ENCODE results near the gene IMMP2L. TPM values are rescaled to one million over a fixed set of nuclear protein-coding genes. Genes with fewer than 3 reads are reported as not detected.

The IMMP2L gene
- total RNA-seq, 2 donors from 2014 or later: 13.1 to 22.7 TPM

- no peak overlapping the region for H3K4me3 ChIP-seq
- no peak for DNase-seq (ENCODE audit: low spot score)
- ATAC-seq (ENCODE audit: insufficient number of reproducible peaks, low FRiP score, low read depth): no peak
- no peaks in the 10 kb centered on the region for H3K27me3 ChIP-seq (replicated peaks; ENCODE audit: insufficient read depth)
- TF ChIP-seq, protein P1, sequence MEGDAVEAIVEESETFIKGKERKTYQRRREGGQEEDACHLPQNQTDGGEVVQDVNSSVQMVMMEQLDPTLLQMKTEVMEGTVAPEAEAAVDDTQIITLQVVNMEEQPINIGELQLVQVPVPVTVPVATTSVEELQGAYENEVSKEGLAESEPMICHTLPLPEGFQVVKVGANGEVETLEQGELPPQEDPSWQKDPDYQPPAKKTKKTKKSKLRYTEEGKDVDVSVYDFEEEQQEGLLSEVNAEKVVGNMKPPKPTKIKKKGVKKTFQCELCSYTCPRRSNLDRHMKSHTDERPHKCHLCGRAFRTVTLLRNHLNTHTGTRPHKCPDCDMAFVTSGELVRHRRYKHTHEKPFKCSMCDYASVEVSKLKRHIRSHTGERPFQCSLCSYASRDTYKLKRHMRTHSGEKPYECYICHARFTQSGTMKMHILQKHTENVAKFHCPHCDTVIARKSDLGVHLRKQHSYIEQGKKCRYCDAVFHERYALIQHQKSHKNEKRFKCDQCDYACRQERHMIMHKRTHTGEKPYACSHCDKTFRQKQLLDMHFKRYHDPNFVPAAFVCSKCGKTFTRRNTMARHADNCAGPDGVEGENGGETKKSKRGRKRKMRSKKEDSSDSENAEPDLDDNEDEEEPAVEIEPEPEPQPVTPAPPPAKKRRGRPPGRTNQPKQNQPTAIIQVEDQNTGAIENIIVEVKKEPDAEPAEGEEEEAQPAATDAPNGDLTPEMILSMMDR (IDR thresholded peaks at IDR 0.05): no peak
- H3K27ac ChIP-seq: no peak overlapping the region
- H3K9me3 ChIP-seq: no peaks in the 10 kb centered on the region
- no peaks in the 10 kb centered on the region for H3K4me1 ChIP-seq (ENCODE audit: control insufficient read depth in 1 of 2, low read depth in 2 of 2)
- H3K36me3 ChIP-seq: no peaks in the 10 kb centered on the region
Measured at GRCh38 chr7:110842796-110843195, 719.5 kb downstream of the IMMP2L start.

DNA sequence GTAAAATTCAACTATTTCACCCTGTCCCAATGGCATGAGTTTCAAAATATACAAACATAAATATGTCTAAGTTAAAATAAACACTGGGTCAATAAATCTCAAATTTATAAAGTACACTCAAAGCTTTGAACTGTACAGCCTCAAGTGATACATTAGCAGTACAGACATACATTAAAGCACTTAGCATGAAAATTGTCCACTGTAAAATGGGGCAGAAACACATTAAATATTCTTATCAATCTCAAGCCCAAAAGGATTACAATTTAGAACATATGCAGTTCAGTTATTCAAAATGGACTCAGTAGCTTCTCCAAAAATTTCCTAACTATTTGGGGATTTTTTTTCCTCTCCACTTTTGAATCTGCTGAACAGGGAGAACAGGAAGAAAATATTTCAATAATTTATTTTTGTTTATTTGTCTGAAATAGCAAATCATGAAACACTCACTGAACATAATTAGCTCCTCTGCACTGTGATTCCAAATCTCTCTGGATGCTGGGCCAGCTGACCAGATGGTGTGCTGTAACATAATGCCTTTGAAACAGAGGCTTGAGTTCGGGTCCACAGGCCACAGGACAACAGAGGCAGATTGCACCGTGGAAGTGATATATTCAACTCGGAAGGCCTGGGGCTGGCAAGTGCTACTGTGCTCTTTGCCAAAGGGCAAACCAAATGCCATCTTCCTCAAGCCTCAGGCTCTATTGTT, 720.3 kb downstream of the IMMP2L start:
- DNase-seq (ENCODE audit: low spot score): no peak
- no peak for ATAC-seq (ENCODE audit: insufficient number of reproducible peaks, low FRiP score, low read depth)
- Histone ChIP-seq H3K27me3 (replicated peaks; ENCODE audit: insufficient read depth) (no peaks in the 10 kb centered on the region), H3K9me3 (no peaks in the 10 kb centered on the region), H3K36me3 (no peaks in the 10 kb centered on the region), H3K4me3 (no peak overlapping the region), H3K4me1 (ENCODE audit: control insufficient read depth in 1 of 2, low read depth in 2 of 2) (no peaks in the 10 kb centered on the region), H3K27ac (no peak overlapping the region)
- TF ChIP-seq, protein P1 (IDR thresholded peaks at IDR 0.05): no peak

DNA sequence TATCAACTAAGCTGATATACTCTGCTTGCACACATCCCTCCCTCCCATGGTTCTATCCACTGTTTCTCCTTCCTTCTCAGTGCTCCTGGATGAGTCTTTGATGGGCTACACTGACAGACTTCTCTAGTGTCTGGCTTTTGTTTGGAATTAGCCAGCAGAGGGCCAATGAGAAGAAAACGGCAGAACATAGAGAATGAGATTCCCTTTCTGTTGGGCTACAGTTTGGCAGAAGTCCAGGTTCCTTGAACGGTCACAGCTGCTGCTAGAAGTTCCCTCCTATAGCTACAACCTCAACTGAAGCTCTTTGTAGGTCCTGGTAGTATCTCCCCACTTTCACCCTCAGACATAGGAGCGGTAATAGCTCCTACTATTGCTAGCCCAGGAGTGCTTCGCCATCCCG, 722.4 kb downstream of the IMMP2L start:
- no peak overlapping the region for H3K27ac ChIP-seq
- no peak for ATAC-seq (ENCODE audit: insufficient number of reproducible peaks, low FRiP score, low read depth)
- DNase-seq (ENCODE audit: low spot score): no peak
- no peak overlapping the region for H3K4me3 ChIP-seq
- no peaks in the 10 kb centered on the region for H3K36me3 ChIP-seq
- no peaks in the 10 kb centered on the region for H3K4me1 ChIP-seq (ENCODE audit: control insufficient read depth in 1 of 2, low read depth in 2 of 2)
- H3K9me3 ChIP-seq: no peaks in the 10 kb centered on the region
- TF ChIP-seq, protein P1 (IDR thresholded peaks at IDR 0.05): no peak
- no peaks in the 10 kb centered on the region for H3K27me3 ChIP-seq (replicated peaks; ENCODE audit: insufficient read depth)

DNA sequence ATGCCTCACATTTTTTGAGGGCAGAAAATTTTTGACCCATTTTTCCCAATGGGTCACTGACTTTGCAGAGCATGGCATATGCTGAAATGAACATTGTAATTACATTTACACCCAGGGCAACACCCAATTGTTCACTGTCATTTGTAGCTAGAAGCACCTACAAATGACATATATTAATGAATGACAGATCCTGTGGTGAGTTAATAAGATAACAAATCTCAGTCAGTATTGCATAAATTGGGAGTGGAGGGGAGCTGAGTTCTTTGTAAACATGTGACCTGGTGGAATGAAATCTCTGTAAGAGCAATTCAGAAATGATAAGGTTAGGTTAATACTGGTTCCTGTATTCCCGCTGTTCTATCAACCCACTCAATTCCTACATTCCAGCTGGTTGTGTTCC, 726.4 kb downstream of the IMMP2L start:
- TF ChIP-seq, protein P1 (IDR thresholded peaks at IDR 0.05): no peak
- Histone ChIP-seq H3K36me3 (no peaks in the 10 kb centered on the region), H3K9me3 (no peaks in the 10 kb centered on the region), H3K27ac (no peak overlapping the region), H3K4me1 (ENCODE audit: control insufficient read depth in 1 of 2, low read depth in 2 of 2) (peaks cover 10 to 15% of the 10 kb centered on the region in 2 donors), H3K27me3 (replicated peaks; ENCODE audit: insufficient read depth) (no peaks in the 10 kb centered on the region), H3K4me3 (no peak overlapping the region)
- DNase-seq (ENCODE audit: low spot score) (no peak), ATAC-seq (ENCODE audit: insufficient number of reproducible peaks, low FRiP score, low read depth) (no peak)

GRCh38 chr7:110835218-110835617, 727.1 kb downstream of the IMMP2L start:
- Histone ChIP-seq H3K4me3 (no peak overlapping the region), H3K4me1 (ENCODE audit: control insufficient read depth in 1 of 2, low read depth in 2 of 2) (peaks cover 10 to 20% of the 10 kb centered on the region in 2 donors), H3K27me3 (replicated peaks; ENCODE audit: insufficient read depth) (no peaks in the 10 kb centered on the region), H3K9me3 (no peaks in the 10 kb centered on the region), H3K27ac (no peak overlapping the region), H3K36me3 (no peaks in the 10 kb centered on the region)
- TF ChIP-seq, protein P1 (IDR thresholded peaks at IDR 0.05): no peak
- no peak for ATAC-seq (ENCODE audit: insufficient number of reproducible peaks, low FRiP score, low read depth)
- DNase-seq (ENCODE audit: low spot score): no peak

Data from thoracic aorta (tissue), 2 donors.